GM12801 (cell line): ENCODE measurements around the gene SEC63.

Experiments used
- TF ChIP-seq, protein P1 (sequence below): IDR thresholded peaks from one replicate; pipeline ENCODE4 v1.5.1; 2011; ENCODE audit warnings: control low read depth; ENCODE audit not compliant: insufficient read length; ENCODE audit errors: extremely low read depth

The SEC63 gene

DNA sequence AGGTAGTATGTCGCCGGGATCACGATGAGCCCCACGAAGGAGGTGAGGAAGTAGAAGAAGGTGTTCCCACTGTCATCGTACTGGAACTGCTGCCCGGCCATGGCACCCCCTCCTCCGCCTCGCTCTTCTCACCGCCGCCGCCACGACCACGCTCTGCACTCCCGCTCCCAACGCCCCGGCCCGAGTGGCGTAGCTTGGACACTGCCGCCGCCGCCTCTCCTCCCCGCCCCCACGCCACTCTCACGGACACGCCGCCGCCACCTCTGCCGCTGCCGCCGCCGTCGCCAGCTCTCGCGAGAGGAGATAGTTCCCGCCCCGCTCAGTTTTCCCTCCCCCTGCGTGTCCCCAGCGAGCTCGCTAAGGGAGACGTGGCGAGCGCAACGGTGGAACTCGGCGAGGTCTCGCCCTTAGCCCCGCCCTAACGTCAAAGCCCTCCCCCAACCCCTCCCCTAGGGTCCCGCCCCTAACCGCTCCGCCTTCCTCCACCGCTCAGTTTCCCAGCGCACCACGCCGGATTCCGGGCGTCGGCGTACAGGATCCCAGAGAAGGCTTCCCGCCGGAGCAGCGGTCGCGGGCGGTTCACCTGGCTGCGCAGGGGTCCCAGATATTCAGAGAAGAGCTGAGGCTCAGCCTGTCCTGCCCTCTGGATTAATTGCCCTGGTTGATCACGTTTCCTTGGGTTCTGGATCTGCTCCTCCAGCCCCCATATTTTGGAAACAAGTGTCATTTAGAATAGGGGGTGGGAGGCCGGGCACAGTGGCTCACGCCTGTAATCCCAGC, at the start of gene SEC63:
Gene SEC63, minus strand, starts transcription at position 300 of the 780 bp plus-strand sequence. Its CDS starts 199 bp downstream, at position 101.
- TF ChIP-seq, protein P1, sequence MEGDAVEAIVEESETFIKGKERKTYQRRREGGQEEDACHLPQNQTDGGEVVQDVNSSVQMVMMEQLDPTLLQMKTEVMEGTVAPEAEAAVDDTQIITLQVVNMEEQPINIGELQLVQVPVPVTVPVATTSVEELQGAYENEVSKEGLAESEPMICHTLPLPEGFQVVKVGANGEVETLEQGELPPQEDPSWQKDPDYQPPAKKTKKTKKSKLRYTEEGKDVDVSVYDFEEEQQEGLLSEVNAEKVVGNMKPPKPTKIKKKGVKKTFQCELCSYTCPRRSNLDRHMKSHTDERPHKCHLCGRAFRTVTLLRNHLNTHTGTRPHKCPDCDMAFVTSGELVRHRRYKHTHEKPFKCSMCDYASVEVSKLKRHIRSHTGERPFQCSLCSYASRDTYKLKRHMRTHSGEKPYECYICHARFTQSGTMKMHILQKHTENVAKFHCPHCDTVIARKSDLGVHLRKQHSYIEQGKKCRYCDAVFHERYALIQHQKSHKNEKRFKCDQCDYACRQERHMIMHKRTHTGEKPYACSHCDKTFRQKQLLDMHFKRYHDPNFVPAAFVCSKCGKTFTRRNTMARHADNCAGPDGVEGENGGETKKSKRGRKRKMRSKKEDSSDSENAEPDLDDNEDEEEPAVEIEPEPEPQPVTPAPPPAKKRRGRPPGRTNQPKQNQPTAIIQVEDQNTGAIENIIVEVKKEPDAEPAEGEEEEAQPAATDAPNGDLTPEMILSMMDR = no peak

DNA sequence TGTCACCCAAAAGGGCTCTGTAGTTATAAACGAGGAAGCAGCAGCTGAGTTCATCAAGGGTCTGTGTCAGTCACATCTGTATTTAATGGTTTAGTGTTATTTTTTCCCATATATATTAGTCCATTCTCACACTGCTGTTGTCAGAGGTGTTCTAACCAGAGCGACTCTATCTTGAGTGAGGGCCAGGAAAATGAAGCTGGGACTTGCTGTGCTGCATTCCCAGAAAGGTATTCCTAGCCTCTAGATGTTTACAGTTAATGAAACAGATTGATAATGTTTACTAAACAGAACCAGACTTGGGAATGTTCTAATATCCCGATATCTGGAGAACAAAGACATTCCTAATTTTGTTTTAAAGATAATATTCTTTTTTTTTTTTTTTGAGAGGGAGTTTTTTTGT, 48.0 kb upstream of the SEC63 start:
- TF ChIP-seq, protein P1 = no peak

GRCh38 chr6:108004861-108005260, 46.9 kb upstream of the SEC63 start:
- TF ChIP-seq, protein P1 = no peak

GRCh38 chr6:108002365-108003221, 44.6 kb upstream of the SEC63 start:
- TF ChIP-seq, protein P1 = no peak

DNA sequence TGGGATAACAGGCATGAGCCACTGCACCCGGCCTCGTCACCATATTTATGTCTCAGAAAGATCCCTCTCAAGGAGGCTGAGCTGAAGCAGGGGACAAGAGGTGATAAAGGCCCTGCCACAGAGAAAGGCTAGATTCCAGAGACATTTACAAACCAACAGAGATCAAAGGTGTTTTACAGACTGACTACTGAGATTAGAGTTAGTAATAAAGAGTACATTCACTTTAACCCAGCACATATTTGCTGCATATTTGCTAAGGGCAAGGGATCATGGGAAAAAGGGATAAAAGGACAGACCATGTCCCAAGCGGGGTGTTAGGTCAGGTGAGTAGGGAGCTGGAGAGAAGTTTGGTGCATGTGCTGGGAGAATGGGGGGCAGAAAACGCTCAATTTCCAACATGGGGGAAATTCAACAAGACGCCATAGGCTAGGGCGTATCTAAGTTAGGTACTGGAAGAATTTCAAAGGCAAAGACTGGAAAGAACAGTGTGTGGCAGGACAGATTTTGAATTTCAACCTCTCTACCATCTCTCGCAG, 43.8 kb upstream of the SEC63 start:
- TF ChIP-seq, protein P1 = no peak

DNA sequence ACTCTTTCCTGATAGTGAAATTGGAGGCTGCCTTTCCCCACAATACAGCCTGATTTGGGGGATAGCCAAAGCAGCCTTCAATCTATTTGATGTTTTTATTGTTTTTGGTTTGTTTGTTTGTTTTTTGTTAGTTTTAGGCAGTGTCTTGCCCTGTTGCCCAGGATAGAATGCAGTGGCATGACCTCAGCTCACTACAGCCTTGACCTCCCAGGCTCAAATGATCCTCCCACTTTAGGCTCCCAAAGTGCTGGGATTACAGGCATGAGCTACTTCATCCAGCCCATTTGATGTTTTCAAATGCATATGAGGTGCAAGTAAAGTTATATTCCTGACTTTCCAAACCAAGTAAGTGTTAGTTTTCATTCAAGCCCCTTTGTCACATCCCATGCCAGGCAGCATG, 41.3 kb upstream of the SEC63 start:
- TF ChIP-seq, protein P1 = no peak
